Lower lobe of right lung (tissue), 2 donors: ENCODE results near the gene RCSD1. TPM values are rescaled to one million over a fixed set of nuclear protein-coding genes. Genes with fewer than 3 reads are reported as not detected.

ENCODE experiments used
- ATAC-seq, 2 donors: fragments of 200-7000 bp; cut with Tn5 transposase; one replicate each; pipeline ENCODE4 v1.9.1; 2020 to 2022; ENCODE audit warnings: mild to moderate bottlenecking in 2 of 2, moderate library complexity in 2 of 2
- DNase-seq: peaks from one replicate; pipeline ENCODE4 v3.0.0-alpha.2; 2020
- H3K27ac ChIP-seq: fragments of 200-600 bp; one replicate; pipeline ENCODE4 v1.8.0; 2022
- H3K27me3 ChIP-seq: fragments of 200-600 bp; one replicate; pipeline ENCODE4 v1.8.0; 2022; ENCODE audit warnings: low read depth
- H3K36me3 ChIP-seq: fragments of 200-600 bp; one replicate; pipeline ENCODE4 v1.8.0; 2022; ENCODE audit warnings: mild to moderate bottlenecking
- H3K4me1 ChIP-seq: fragments of 200-600 bp; one replicate; pipeline ENCODE4 v1.8.0; 2022
- H3K4me3 ChIP-seq: fragments of 200-600 bp; one replicate; pipeline ENCODE4 v1.8.0; 2022; ENCODE audit warnings: mild to moderate bottlenecking
- H3K9me3 ChIP-seq: fragments of 200-600 bp; one replicate; pipeline ENCODE4 v1.8.0; 2022
- CTCF ChIP-seq: fragments of 200-600 bp; IDR thresholded peaks from one replicate; pipeline ENCODE4 v1.8.0; 2022; ENCODE audit warnings: antibody characterized with exemption, mild to moderate bottlenecking
- intact Hi-C: fragments of 100-400 bp; cut with DNase I; formaldehyde crosslinking; loops from one replicate; pipeline ENCODE4 v1.11.0; 2022
- total RNA-seq: library from RNA; stranded (reverse); fragmentation: NEBNext Ultra II Directional; extraction: Animal tissue kit (Norgen Biotek cat#: 25700); gene quantifications from one replicate; pipeline ENCODE4 v1.2.1, GENCODE V29; 2021
- donor health status: DM: no; HTN: yes; CAD: no; lungs with severe emphysema.

RCSD1 gene
- total RNA-seq, 1 donor from 2014 or later, result 20.7 TPM

GRCh38 chr1:167635941-167636340, 5.9 kb downstream of the RCSD1 start:
- DNase-seq (no peak), ATAC-seq (no peak)
- TF ChIP-seq CTCF, result no peak
- H3K27me3 ChIP-seq, result no peaks in the 10 kb centered on the region
- no peaks in the 10 kb centered on the region for H3K9me3 ChIP-seq
- no peak overlapping the region for H3K4me3 ChIP-seq
- intact Hi-C loops, result no loop called here
- H3K36me3 ChIP-seq, result peaks cover 15% of the 10 kb centered on the region
- H3K4me1 ChIP-seq, result peaks cover 45% of the 10 kb centered on the region
- no peak overlapping the region for H3K27ac ChIP-seq

GRCh38 chr1:167638064-167638463, 8.0 kb downstream of the RCSD1 start:
- TF ChIP-seq CTCF, result no peak
- Histone ChIP-seq H3K36me3 (peaks cover 15% of the 10 kb centered on the region), H3K27ac (no peak overlapping the region), H3K4me3 (no peak overlapping the region), H3K4me1 (peaks cover 41% of the 10 kb centered on the region), H3K9me3 (no peaks in the 10 kb centered on the region), H3K27me3 (no peaks in the 10 kb centered on the region)
- ATAC-seq, result no peak
- no peak for DNase-seq
- intact Hi-C loops, result no loop called here

- Histone ChIP-seq H3K4me3 (no peak overlapping the region), H3K36me3 (peaks cover 15% of the 10 kb centered on the region), H3K9me3 (no peaks in the 10 kb centered on the region), H3K27ac (no peak overlapping the region), H3K27me3 (no peaks in the 10 kb centered on the region), H3K4me1 (peaks cover 22% of the 10 kb centered on the region)
- ATAC-seq, result no peak
- DNase-seq, result no peak
- TF ChIP-seq CTCF, result no peak
- intact Hi-C loops, result no loop called here
These were observed 10.0 kb downstream of the RCSD1 start for GRCh38 chr1:167640051-167640450.

- Histone ChIP-seq H3K36me3 (peaks cover 15% of the 10 kb centered on the region), H3K27me3 (no peaks in the 10 kb centered on the region), H3K27ac (no peak overlapping the region), H3K9me3 (no peaks in the 10 kb centered on the region), H3K4me3 (no peak overlapping the region), H3K4me1 (peaks cover 4% of the 10 kb centered on the region)
- intact Hi-C loops, result no loop called here
- DNase-seq, result no peak
- TF ChIP-seq CTCF, result no peak
- ATAC-seq, result no peak
These were observed 11.9 kb downstream of the RCSD1 start for GRCh38 chr1:167641786-167642500.

- Histone ChIP-seq H3K27ac (no peak overlapping the region), H3K9me3 (no peaks in the 10 kb centered on the region), H3K36me3 (peaks cover 15% of the 10 kb centered on the region), H3K4me3 (no peak overlapping the region), H3K27me3 (no peaks in the 10 kb centered on the region), H3K4me1 (peaks cover 2% of the 10 kb centered on the region)
- TF ChIP-seq CTCF, result no peak
- ATAC-seq (no peak), DNase-seq (no peak)
- intact Hi-C loops, result no loop called here
These were observed 12.4 kb downstream of the RCSD1 start for GRCh38 chr1:167642501-167642826.

GRCh38 chr1:167643441-167643840, 13.4 kb downstream of the RCSD1 start:
- H3K36me3 ChIP-seq, result peaks cover 12% of the 10 kb centered on the region
- H3K9me3 ChIP-seq, result no peaks in the 10 kb centered on the region
- H3K4me3 ChIP-seq, result no peak overlapping the region
- H3K27ac ChIP-seq, result no peak overlapping the region
- H3K27me3 ChIP-seq, result no peaks in the 10 kb centered on the region
- DNase-seq, result no peak
- H3K4me1 ChIP-seq, result peaks cover 12% of the 10 kb centered on the region
- intact Hi-C loops, result no loop called here
- no peak for ATAC-seq
- no peak for TF ChIP-seq CTCF
